HepG2 (cell line): ENCODE results near the gene AADACL4. TPM values are rescaled to one million over a fixed set of nuclear protein-coding genes. Genes with fewer than 3 reads are reported as not detected.

ENCODE experiments used
- ATM ChIP-seq: fragments of 450-650 bp; IDR thresholded peaks from 2 replicates; pipeline ENCODE4 v1.7.1; 2017; ENCODE audit warnings: mild to moderate bottlenecking, borderline replicate concordance
- CHCHD3 ChIP-seq: sonication (generic); formaldehyde crosslinking; IDR thresholded peaks from 2 replicates; pipeline ENCODE4 v1.8.0; 2022; ENCODE audit warnings: mild to moderate bottlenecking, missing genetic modification reagents, moderate library complexity
- ETS1 ChIP-seq: sonication (generic); formaldehyde crosslinking; IDR thresholded peaks from 2 replicates; pipeline ENCODE4 v1.4.0; 2020; ENCODE audit warnings: missing genetic modification reagents
- FOXK2 ChIP-seq: fragments of 450-650 bp; IDR thresholded peaks from 2 replicates; pipeline ENCODE4 v1.6.1; 2016
- HMG20A ChIP-seq: IDR thresholded peaks from 2 replicates; pipeline ENCODE4 v1.6.1; 2016; ENCODE audit warnings: borderline replicate concordance
- IKZF1 ChIP-seq: fragments of 450-650 bp; IDR thresholded peaks from 2 replicates; pipeline ENCODE4 v1.7.1; 2016
- JUNB ChIP-seq: sonication (generic); formaldehyde crosslinking; IDR thresholded peaks from 2 replicates; pipeline ENCODE4 v1.8.0; 2022; ENCODE audit warnings: missing genetic modification reagents, mild to moderate bottlenecking, borderline replicate concordance
- KLF9 ChIP-seq: IDR thresholded peaks from 2 replicates; pipeline ENCODE4 v1.6.1; 2016; ENCODE audit warnings: low read depth
- TCF7L2 ChIP-seq: IDR thresholded peaks from 2 replicates; pipeline ENCODE4 v1.6.1; 2011; ENCODE audit warnings: mild to moderate bottlenecking, low read depth, low read length, moderate library complexity
- TEF ChIP-seq: sonication (generic); formaldehyde crosslinking; IDR thresholded peaks from 2 replicates; pipeline ENCODE4 v1.5.0; 2020; ENCODE audit warnings: missing genetic modification reagents
- TGIF2 ChIP-seq: IDR thresholded peaks from 2 replicates; pipeline ENCODE4 v1.6.1; 2016; ENCODE audit warnings: control low read depth, missing compliant biosample characterization
- ZBTB2 ChIP-seq: sonication (generic); formaldehyde crosslinking; IDR thresholded peaks from 2 replicates; pipeline ENCODE4 v1.8.0; 2022; ENCODE audit warnings: low read depth, missing genetic modification reagents
- ZBTB4 ChIP-seq: sonication (generic); formaldehyde crosslinking; IDR thresholded peaks from 2 replicates; pipeline ENCODE4 v1.4.0; 2020; ENCODE audit warnings: missing genetic modification reagents, mild to moderate bottlenecking, borderline replicate concordance
- ZFP36L1 ChIP-seq: sonication (generic); formaldehyde crosslinking; IDR thresholded peaks from 2 replicates; pipeline ENCODE4 v1.8.0; 2022; ENCODE audit warnings: mild to moderate bottlenecking, missing genetic modification reagents, moderate library complexity
- ZNF234 ChIP-seq: sonication (generic); formaldehyde crosslinking; conservative IDR thresholded peaks from 2 replicates; pipeline ENCODE4 v1.5.1; 2020; ENCODE audit warnings: mild to moderate bottlenecking, missing genetic modification reagents
- ZNF549 ChIP-seq: sonication (generic); formaldehyde crosslinking; IDR thresholded peaks from 2 replicates; pipeline ENCODE4 v1.5.0; 2020; ENCODE audit warnings: missing genetic modification reagents
- ZNF737 ChIP-seq: sonication (generic); formaldehyde crosslinking; IDR thresholded peaks from 2 replicates; pipeline ENCODE4 v1.5.0; 2020; ENCODE audit warnings: missing genetic modification reagents, mild to moderate bottlenecking, borderline replicate concordance
- ZUFSP ChIP-seq: sonication (generic); formaldehyde crosslinking; IDR thresholded peaks from 2 replicates; pipeline ENCODE4 v1.9.0; 2021; ENCODE audit warnings: missing genetic modification reagents, mild to moderate bottlenecking, borderline replicate concordance
- polyA plus RNA-seq, 8 experiments: library from polyadenylated mRNA; depleted of rRNA in 3 of 8; stranded (reverse) in 7 of 8; unstranded in 1 of 8; fragments of >200 nt; fragmentation: Illumina TruSeq in 4 of 8; extraction: Trizol in 4 of 8; gene quantifications; 2 replicates each; pipeline versions ENCODE4 v1.2.1 to v1.2.3, GENCODE V29; 2011 to 2016; ENCODE audit warnings: low read depth in 4 of 8, missing spikeins in 1 of 8, mixed read lengths in 1 of 8; ENCODE audit not compliant: insufficient read depth in 1 of 8
- total RNA-seq, 5 experiments: library from RNA; depleted of rRNA; stranded (reverse); fragments of >200 nt; fragmentation: Illumina TruSeq; extraction: Trizol; gene quantifications; 2 replicates each; pipeline ENCODE4 v1.2.3, GENCODE V29; 2016; ENCODE audit warnings: low read depth in 1 of 5
- TF ChIP-seq, protein P1 (sequence below): sonication (generic); formaldehyde crosslinking; IDR thresholded peaks from 2 replicates; pipeline ENCODE4 v1.4.0; 2020; ENCODE audit warnings: missing genetic modification reagents, mild to moderate bottlenecking, borderline replicate concordance

Gene AADACL4
- total and polyA plus RNA-seq, 2 of the 13 experiments (the other 11 are each of a cell fraction or from before 2014, with no cell fraction given), result not detected

GRCh38 chr1:12608311-12608957 is 35.5 kb upstream of the AADACL4 start (continued):
- TF ChIP-seq ZBTB4 (CRISPR knock-in tag), result no peak
- TF ChIP-seq, protein P1, sequence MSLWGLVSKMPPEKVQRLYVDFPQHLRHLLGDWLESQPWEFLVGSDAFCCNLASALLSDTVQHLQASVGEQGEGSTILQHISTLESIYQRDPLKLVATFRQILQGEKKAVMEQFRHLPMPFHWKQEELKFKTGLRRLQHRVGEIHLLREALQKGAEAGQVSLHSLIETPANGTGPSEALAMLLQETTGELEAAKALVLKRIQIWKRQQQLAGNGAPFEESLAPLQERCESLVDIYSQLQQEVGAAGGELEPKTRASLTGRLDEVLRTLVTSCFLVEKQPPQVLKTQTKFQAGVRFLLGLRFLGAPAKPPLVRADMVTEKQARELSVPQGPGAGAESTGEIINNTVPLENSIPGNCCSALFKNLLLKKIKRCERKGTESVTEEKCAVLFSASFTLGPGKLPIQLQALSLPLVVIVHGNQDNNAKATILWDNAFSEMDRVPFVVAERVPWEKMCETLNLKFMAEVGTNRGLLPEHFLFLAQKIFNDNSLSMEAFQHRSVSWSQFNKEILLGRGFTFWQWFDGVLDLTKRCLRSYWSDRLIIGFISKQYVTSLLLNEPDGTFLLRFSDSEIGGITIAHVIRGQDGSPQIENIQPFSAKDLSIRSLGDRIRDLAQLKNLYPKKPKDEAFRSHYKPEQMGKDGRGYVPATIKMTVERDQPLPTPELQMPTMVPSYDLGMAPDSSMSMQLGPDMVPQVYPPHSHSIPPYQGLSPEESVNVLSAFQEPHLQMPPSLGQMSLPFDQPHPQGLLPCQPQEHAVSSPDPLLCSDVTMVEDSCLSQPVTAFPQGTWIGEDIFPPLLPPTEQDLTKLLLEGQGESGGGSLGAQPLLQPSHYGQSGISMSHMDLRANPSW, result no peak
- no peak for TF ChIP-seq TEF (CRISPR knock-in tag)
- no peak for TF ChIP-seq ZBTB2
- TF ChIP-seq ATM, result no peak
- TF ChIP-seq HMG20A (CRISPR knock-in tag), result peak; percentile 53; the same call in 1 of the 2 replicates
- no peak for TF ChIP-seq KLF9 (CRISPR knock-in tag)
- no peak for TF ChIP-seq TGIF2
- TF ChIP-seq ZFP36L1, result no peak
- 0 out of 2 replicates have a peak, but pooled peaks have one; percentile 54 for TF ChIP-seq JUNB (CRISPR knock-in tag)
- TF ChIP-seq FOXK2, result no peak
- no peak for TF ChIP-seq ZNF234 (CRISPR knock-in tag)
- TF ChIP-seq ETS1 (CRISPR knock-in tag), result no peak
- no peak for TF ChIP-seq CHCHD3 (CRISPR knock-in tag)
- no peak for TF ChIP-seq ZNF737 (CRISPR knock-in tag)
- no peak for TF ChIP-seq TCF7L2
- no peak for TF ChIP-seq IKZF1
- no peak for TF ChIP-seq ZUFSP (CRISPR knock-in tag)
- no peak for TF ChIP-seq ZNF549 (CRISPR knock-in tag)
